Measurements from ENCODE around the gene PARN.

- TF ChIP-seq REST (IDR thresholded peaks at IDR 0.05; ENCODE audit: insufficient read depth in 1 of 2, low read depth in 2 of 2, low read length in 1 of 2) (no peak), SIN3A (IDR thresholded peaks at IDR 0.05; ENCODE audit: borderline replicate concordance, insufficient read depth, low read depth, low read length) (no peak), CTCF (IDR thresholded peaks at IDR 0.05) (no peak), POLR2AphosphoS5 (IDR thresholded peaks at IDR 0.05; ENCODE audit: low read depth, low read length) (no peak)
Measured at GRCh38 chr16:14423344-14423743, 206.7 kb downstream of the PARN start.
